ENCODE results near the gene CCDC141.

DNA sequence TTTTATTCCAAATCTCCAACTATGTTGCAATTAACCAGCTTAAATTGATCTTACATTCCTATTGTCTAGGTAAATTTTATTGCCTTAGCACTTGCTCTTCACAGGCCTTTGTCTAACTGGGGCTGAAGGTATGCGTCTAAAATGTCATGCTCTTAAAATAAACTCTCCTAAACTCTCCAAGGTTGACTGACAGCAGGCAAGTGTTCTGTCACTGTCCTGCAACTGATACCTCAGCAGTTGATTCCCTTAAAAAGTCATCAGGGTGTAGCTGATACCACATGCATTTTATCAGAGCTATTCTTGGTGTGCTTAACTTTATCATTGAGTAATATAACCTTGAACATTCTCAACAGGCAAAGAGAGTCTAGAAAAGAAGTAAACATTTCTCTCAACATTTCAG lies 243.4 kb downstream of the CCDC141 start:
- TF ChIP-seq, protein P1, sequence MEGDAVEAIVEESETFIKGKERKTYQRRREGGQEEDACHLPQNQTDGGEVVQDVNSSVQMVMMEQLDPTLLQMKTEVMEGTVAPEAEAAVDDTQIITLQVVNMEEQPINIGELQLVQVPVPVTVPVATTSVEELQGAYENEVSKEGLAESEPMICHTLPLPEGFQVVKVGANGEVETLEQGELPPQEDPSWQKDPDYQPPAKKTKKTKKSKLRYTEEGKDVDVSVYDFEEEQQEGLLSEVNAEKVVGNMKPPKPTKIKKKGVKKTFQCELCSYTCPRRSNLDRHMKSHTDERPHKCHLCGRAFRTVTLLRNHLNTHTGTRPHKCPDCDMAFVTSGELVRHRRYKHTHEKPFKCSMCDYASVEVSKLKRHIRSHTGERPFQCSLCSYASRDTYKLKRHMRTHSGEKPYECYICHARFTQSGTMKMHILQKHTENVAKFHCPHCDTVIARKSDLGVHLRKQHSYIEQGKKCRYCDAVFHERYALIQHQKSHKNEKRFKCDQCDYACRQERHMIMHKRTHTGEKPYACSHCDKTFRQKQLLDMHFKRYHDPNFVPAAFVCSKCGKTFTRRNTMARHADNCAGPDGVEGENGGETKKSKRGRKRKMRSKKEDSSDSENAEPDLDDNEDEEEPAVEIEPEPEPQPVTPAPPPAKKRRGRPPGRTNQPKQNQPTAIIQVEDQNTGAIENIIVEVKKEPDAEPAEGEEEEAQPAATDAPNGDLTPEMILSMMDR (IDR thresholded peaks at IDR 0.05), result no peak
- no peak for TF ChIP-seq POLR2A (IDR thresholded peaks at IDR 0.05)
- TF ChIP-seq POLR2AphosphoS5 (IDR thresholded peaks at IDR 0.05), result no peak
- TF ChIP-seq EP300 (IDR thresholded peaks at IDR 0.05), result no peak
